BJ (cell line): ENCODE data around the gene GSTM3. TPM values are rescaled to one million over a fixed set of nuclear protein-coding genes. Genes with fewer than 3 reads are reported as not detected.

Source experiments
- CTCF ChIA-PET: fragments of 350-600 bp; formaldehyde crosslinking; extraction: SDS; loops from one replicate; lab custom pipeline; 2021; ENCODE audit warnings: antibody characterized with exemption, inconsistent platforms; lab: Yijun Ruan, JAX
- POLR2A ChIA-PET: fragments of 300-600 bp; sonication (Branson Sonifier 250); formaldehyde crosslinking; extraction: SDS; loops from one replicate; lab custom pipeline; 2021; ENCODE audit warnings: antibody characterized with exemption; lab: Charles Lee
- DNase-seq: peaks from one replicate; pipeline ENCODE4 v3.0.0-alpha.2; 2011; ENCODE audit warnings: low read depth
- H3K27me3 ChIP-seq: 2 replicates; pipeline ENCODE4 v1.6.0; 2011; ENCODE audit warnings: low read length; ENCODE audit not compliant: control insufficient read depth, insufficient read depth
- H3K36me3 ChIP-seq: 2 replicates; pipeline ENCODE4 v1.5.1; 2011; ENCODE audit warnings: low read length; ENCODE audit not compliant: control insufficient read depth, insufficient read depth
- H3K4me3 ChIP-seq: 2 replicates; pipeline ENCODE4 v1.5.1; 2011; ENCODE audit warnings: low read depth, mild to moderate bottlenecking, control low read depth, low read length
- polyA plus RNA-seq: library from polyadenylated mRNA; depleted of rRNA; stranded (reverse); fragments of >200 nt; gene quantifications from 2 replicates; pipeline ENCODE4 v1.2.3, GENCODE V29; 2011
- TF ChIP-seq, protein P1 (sequence below): IDR thresholded peaks from 2 replicates; pipeline ENCODE4 v1.5.1; 2011; ENCODE audit warnings: low read depth, mild to moderate bottlenecking, control low read depth, inconsistent platforms, low read length, moderate library complexity; ENCODE audit not compliant: insufficient read depth

Gene GSTM3
- polyA plus RNA-seq, 1 experiment = 113 TPM

DNA sequence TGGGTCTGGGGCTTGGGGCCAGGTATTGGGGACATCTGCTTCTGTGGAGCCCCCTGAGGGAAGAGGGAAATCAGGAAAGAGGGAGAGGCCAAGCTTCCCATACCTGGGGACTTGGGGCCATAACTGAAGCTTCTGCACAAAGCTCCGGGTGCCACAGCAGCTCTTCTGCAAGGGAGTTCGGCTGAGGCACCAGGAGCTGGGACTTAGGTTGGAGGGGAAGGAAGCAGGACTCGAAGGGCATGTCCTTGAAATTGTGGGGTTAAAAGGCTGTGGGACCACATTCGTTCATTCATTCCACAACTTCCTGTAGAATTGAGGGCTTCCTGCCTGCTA is 24.6 kb upstream of the GSTM3 start:
- H3K27me3 ChIP-seq = no peaks in the 10 kb centered on the region
- DNase-seq = no peak
- POLR2A ChIA-PET = no interaction called here
- H3K36me3 ChIP-seq = no peaks in the 10 kb centered on the region
- CTCF ChIA-PET = interaction anchor here (1.0 to 2.8 kb wide), 7 partner anchors 8 to 220 kb away, joined by 4 to 11 read pairs (median 5); partner anchors contain the start of gene AHCYL1
- H3K4me3 ChIP-seq = no peak overlapping the region
- TF ChIP-seq, protein P1, sequence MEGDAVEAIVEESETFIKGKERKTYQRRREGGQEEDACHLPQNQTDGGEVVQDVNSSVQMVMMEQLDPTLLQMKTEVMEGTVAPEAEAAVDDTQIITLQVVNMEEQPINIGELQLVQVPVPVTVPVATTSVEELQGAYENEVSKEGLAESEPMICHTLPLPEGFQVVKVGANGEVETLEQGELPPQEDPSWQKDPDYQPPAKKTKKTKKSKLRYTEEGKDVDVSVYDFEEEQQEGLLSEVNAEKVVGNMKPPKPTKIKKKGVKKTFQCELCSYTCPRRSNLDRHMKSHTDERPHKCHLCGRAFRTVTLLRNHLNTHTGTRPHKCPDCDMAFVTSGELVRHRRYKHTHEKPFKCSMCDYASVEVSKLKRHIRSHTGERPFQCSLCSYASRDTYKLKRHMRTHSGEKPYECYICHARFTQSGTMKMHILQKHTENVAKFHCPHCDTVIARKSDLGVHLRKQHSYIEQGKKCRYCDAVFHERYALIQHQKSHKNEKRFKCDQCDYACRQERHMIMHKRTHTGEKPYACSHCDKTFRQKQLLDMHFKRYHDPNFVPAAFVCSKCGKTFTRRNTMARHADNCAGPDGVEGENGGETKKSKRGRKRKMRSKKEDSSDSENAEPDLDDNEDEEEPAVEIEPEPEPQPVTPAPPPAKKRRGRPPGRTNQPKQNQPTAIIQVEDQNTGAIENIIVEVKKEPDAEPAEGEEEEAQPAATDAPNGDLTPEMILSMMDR = no peak

DNA sequence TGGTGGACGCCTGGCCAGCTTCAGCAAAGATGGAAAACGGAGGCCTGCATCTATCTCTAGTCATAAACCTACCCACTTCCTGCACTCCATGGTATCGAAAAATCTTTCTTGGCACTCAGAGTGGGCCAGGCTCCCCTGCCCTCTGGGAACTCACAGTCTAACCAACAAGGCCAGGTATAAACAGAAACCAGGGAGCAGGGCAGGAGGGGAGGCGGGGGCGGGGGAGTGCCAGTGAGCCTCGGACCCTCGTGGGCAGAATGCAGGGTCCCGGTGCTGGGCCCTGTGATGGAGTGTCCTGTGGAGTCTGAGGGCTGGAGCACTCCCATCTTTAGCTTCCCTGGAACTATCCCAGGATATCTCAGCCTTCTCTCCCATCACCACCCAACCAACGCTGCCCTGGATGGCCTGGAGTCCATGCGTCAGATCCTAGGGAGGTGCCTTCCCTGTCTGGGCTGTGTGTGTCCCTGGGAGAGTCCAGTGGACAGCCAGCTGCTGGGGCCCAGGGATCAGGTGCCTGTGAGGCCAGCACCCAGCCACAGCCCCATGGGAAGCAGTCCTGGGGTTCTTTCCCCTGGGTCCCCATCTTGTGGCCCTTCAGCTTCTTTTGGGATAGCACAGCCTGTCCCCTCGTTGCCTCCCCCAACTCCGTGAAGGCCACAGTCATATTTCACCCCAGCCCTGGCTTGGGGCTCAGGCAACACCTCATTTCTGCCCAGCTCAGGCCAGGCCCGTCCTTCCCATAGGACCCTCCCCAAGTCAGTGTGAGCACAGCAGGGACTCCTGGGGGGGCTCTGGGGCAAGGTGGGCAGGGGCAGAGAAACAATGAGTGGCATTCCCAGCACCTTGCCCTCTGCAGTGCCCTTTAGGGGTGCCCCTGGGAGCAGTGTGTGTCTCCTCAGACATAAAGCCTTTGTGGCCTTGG is 24.0 kb upstream of the GSTM3 start:
- Histone ChIP-seq H3K36me3 (no peaks in the 10 kb centered on the region), H3K27me3 (no peaks in the 10 kb centered on the region), H3K4me3 (no peak overlapping the region)
- TF ChIP-seq, protein P1 = no peak
- ChIA-PET POLR2A (no interaction called here), CTCF (interaction anchor here (1.0 to 2.8 kb wide), 7 partner anchors 8 to 220 kb away, joined by 3 to 11 read pairs (median 5); partner anchors contain the start of gene AHCYL1)
- no peak for DNase-seq

DNA sequence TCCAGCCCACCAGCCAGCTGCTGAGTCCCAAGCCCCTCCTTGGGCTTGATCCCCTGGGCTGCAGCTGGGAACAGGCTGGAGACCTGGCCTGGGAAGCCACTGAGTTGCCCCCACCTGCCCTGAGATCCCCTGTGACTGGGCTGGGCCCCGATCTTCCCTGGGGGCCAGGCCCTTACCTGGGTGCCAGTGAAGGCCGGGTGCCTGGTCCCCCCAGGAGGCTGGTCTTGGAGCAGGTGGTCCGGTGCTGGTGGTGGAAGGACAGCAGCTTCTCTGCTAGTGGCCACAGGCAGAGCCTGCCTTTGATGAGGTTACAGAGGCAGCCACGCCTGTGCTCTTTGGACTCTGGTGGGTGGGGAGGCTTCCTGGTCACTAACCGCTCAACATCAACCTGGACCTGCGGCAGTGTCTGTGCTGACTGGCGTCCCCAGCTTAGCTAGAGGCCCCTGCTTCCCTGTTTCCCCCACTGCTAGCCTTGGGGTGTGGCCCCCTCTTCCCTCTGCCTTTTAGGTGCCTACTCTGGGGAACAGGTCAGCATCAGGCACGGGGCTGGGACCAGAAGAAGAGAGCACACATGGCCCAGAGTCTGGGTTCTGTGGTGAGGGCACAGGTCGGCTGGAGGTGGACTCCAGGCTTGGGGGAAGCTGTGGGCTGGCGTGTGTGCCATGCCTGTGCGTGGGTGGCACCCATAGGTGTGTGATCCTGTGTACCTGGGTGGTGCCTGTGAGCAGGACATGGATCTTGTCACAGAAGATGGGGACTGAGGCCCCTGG is 23.0 kb upstream of the GSTM3 start, which contains the start of gene EPS8L3:
TSS of gene EPS8L3 (minus strand) at position 278 of the 770 bp plus-strand sequence. CDS start 2,174 bp downstream, outside the sequence.
- H3K4me3 ChIP-seq = no peak within 1 kb of the TSS
- TF ChIP-seq, protein P1 = no peak
- H3K36me3 ChIP-seq = no peaks in the 10 kb centered on the region
- no peak for DNase-seq
- ChIA-PET CTCF (interaction anchor here (1.1 to 2.8 kb wide), 3 partner anchors 10 to 123 kb away, joined by 3 to 11 read pairs (median 6); no protein-coding TSS in a partner anchor), POLR2A (interaction anchor here (0.6 kb wide), 1 partner anchor 114 kb away, joined by 10 read pairs; no protein-coding TSS in a partner anchor)
- no peaks in the 10 kb centered on the region for H3K27me3 ChIP-seq

DNA sequence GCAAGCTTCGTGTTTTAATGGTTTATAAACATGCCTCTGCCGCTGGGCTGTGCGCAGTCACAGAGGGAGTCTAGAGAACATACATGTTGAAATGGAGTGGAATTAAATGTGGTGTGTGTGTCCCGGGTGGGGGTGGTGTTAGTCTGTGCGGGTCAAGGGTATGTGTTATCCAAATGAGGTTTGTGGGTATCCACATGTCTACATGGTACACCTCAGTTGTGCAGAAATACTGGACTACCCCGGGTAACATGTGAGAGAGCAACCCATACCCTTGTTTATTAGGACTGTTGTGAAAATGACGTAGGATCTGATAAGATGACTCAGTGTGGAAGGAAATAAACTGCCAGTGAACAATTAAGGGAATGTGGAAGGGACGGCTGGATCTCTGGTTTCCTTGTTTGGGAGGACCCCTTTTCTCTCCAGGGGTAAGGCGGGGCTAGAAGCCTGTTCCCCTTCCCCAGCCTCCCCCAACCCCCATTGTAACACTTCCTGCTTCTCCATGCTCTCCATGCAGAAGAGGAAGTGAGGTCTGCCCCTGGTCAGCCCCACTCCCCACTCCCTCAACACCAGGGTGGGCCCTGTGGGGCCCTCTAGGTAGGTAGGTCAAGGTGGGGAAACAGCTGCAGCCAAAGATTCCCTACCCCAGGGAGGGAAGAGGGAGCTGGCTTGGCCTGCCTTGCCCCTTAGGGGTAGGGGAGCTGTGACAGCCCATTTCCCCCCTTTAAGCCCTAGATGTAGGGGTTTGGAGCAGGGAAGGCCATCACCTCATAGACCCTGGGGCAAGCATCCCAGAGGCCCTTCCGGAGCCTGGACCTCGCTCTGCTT is 22.2 kb upstream of the GSTM3 start:
- TF ChIP-seq, protein P1 = no peak
- DNase-seq = no peak
- ChIA-PET CTCF (interaction anchor here (1.1 to 2.8 kb wide), 4 partner anchors 10 to 217 kb away, joined by 3 to 11 read pairs (median 5); no protein-coding TSS in a partner anchor), POLR2A (interaction anchor here (0.6 kb wide), 1 partner anchor 114 kb away, joined by 10 read pairs; no protein-coding TSS in a partner anchor)
- H3K27me3 ChIP-seq = no peaks in the 10 kb centered on the region
- H3K4me3 ChIP-seq = no peak overlapping the region
- no peaks in the 10 kb centered on the region for H3K36me3 ChIP-seq
